ENCODE data around the gene MTA1. TPM values are rescaled to one million over a fixed set of nuclear protein-coding genes. Genes with fewer than 3 reads are reported as not detected.

The MTA1 gene
- total and polyA plus RNA-seq, 2 of the 8 experiments (the other 6 are each of a cell fraction or from before 2014, with no cell fraction given): 73.9 to 221 TPM

GRCh38 chr14:105472486-105472991, 52.9 kb downstream of the MTA1 start:
- Histone ChIP-seq H2BK20ac (ENCODE audit: low read length) (no peak overlapping the region), H3K4me3 (ENCODE audit: extremely low read depth in 1 of 4, insufficient read depth in 2 of 4, low read depth in 3 of 4, low read length in 4 of 4) (no peak overlapping the region), H3K4me2 (ENCODE audit: insufficient read depth in 1 of 2, low read depth in 2 of 2, low read length in 2 of 2) (no peak overlapping the region), H2BK5ac (ENCODE audit: low read depth, low read length) (0 out of 2 replicates have a peak overlapping the region, but pooled peaks have one; percentile 35), H4K20me1 (replicated peaks in 1 of 2; ENCODE audit: control insufficient read depth in 1 of 2, insufficient read depth in 2 of 2, low read length in 2 of 2) (peaks cover 8 to 31% of the 10 kb centered on the region in 2 experiments), H4K5ac (ENCODE audit: insufficient read length, low read depth, low read length) (no peak overlapping the region), H2AFZ (ENCODE audit: low read length) (no peak overlapping the region), H3K23me2 (ENCODE audit: low read depth, low read length) (peaks cover 14% of the 10 kb centered on the region; the same call in 1 of the 2 replicates), H2BK12ac (ENCODE audit: low read depth, low read length) (no peak overlapping the region), H3K56ac (replicated peaks; ENCODE audit: insufficient read length, low read depth, low read length) (no peak overlapping the region), H4K91ac (replicated peaks; ENCODE audit: insufficient read length, low read length) (no peak overlapping the region), H3K18ac (ENCODE audit: extremely low read depth, low read length) (no peak overlapping the region), H3K23ac (ENCODE audit: insufficient read length) (no peak overlapping the region), H3K79me1 (ENCODE audit: low read depth, low read length) (no peaks in the 10 kb centered on the region), H3K9me3 (ENCODE audit: insufficient read depth in 2 of 2, low read depth in 1 of 2, low read length in 1 of 2) (no peaks in the 10 kb centered on the region), H3K36me3 (ENCODE audit: control insufficient read depth in 2 of 4, insufficient read depth in 4 of 4, low read length in 3 of 4) (peaks cover 0 to 19% (median 3%) of the 10 kb centered on the region in 4 experiments; a peak in 3 of 8 replicates), H4K8ac (ENCODE audit: extremely low read depth, insufficient read depth, low read length) (no peak overlapping the region; the same call in 1 of the 2 replicates), H2BK15ac (ENCODE audit: low read length) (no peak overlapping the region), H2BK120ac (replicated peaks; ENCODE audit: low read depth, low read length) (no peak overlapping the region), H3K4me1 (replicated peaks in 1 of 4; ENCODE audit: control insufficient read depth in 3 of 4, insufficient read depth in 4 of 4, low read length in 3 of 4) (peaks cover 0 to 32% (median 19%) of the 10 kb centered on the region in 4 experiments; a peak in 6 of 7 replicates), H3K4ac (replicated peaks; ENCODE audit: insufficient read length, low read depth, low read length) (no peak overlapping the region), H3K9ac (replicated peaks in 1 of 4; ENCODE audit: extremely low read depth in 1 of 4, low read depth in 3 of 4, low read length in 3 of 4) (no peak overlapping the region), H3K27me3 (replicated peaks in 1 of 4; ENCODE audit: control insufficient read depth in 3 of 4, extremely low read depth in 1 of 4, insufficient read depth in 3 of 4, low read length in 3 of 4) (peaks cover 21 to 35% (median 28%) of the 10 kb centered on the region in 4 experiments; a peak in 6 of 7 replicates), H3K79me2 (ENCODE audit: control insufficient read depth in 1 of 2, insufficient read depth in 2 of 2, low read length in 2 of 2) (no peaks in the 10 kb centered on the region), H3K14ac (ENCODE audit: insufficient read length) (no peak overlapping the region), H3K27ac (ENCODE audit: low read depth, low read length) (no peak overlapping the region), H2AK5ac (ENCODE audit: low read depth, low read length) (no peak overlapping the region)
- FAIRE-seq (no peak), DNase-seq (ENCODE audit: low read depth in 1 of 2, low spot score in 2 of 2) (no peak)
- WGBS, 2 experiments (ENCODE audit: extremely low coverage in 1 of 2, insufficient coverage in 1 of 2, insufficient read length in 1 of 2, insufficient replicate concordance in 2 of 2, low coverage in 1 of 2, low lambda C conversion rate in 2 of 2, missing lambda C conversion rate in 1 of 2): 83% methylated on average over 12 of the region's 12 CpGs; no CpG with 5 or more reads in 1 of the 2 experiments
- TF ChIP-seq TAF7 (optimal IDR thresholded peaks at IDR 0.05; ENCODE audit: borderline replicate concordance, low read depth, low read length): no peak
- TF ChIP-seq SP4 (IDR thresholded peaks at IDR 0.05; ENCODE audit: low read length): no peak
- no peak for TF ChIP-seq CEBPB (IDR thresholded peaks at IDR 0.05; ENCODE audit: low read depth, low read length)
- no peak for TF ChIP-seq BRCA1 (IDR thresholded peaks at IDR 0.05; ENCODE audit: low read depth, low read length)
- TF ChIP-seq NANOG (IDR thresholded peaks at IDR 0.05; ENCODE audit: insufficient read depth, low read depth, low read length, poor library complexity, severe bottlenecking): no peak
- no peak for TF ChIP-seq ZNF274 (IDR thresholded peaks at IDR 0.05; ENCODE audit: borderline replicate concordance, extremely low read depth, low read length)
- TF ChIP-seq CHD1 (IDR thresholded peaks at IDR 0.05; ENCODE audit: low read depth, low read length): no peak
- TF ChIP-seq CBX8 (IDR thresholded peaks at IDR 0.05; ENCODE audit: borderline replicate concordance, low read depth, low read length): no peak
- no peak for TF ChIP-seq TCF12 (IDR thresholded peaks at IDR 0.05; ENCODE audit: low read depth, low read length)
- TF ChIP-seq ASH2L (IDR thresholded peaks at IDR 0.05; ENCODE audit: low read length): no peak
- TF ChIP-seq POLR2AphosphoS5 (IDR thresholded peaks at IDR 0.05; ENCODE audit: low read depth, low read length): no peak
- POLR2A ChIA-PET (ENCODE audit: partially characterized antibody): interaction anchor here (0.9 to 2.1 kb wide), 5 partner anchors 8 to 40 kb away, joined by 3 to 6 read pairs (median 5); no protein-coding TSS in a partner anchor
- CTCF ChIA-PET (ENCODE audit: partially characterized antibody): interaction anchor here (0.8 to 5.1 kb wide), 13 partner anchors 10 to 225 kb away, joined by 3 to 70 read pairs (median 9); partner anchors contain the start of gene CRIP1

Data from H1 (cell line).